HEK293 (cell line): Measurements from ENCODE around the gene LINGO1.

Experiments
- EGR2 ChIP-seq: fragments of 450-650 bp; formaldehyde crosslinking; IDR thresholded peaks from 2 replicates; pipeline ENCODE4 v1.5.1; 2016; ENCODE audit warnings: low read depth, missing biosample characterization, missing genetic modification characterization
- GLI4 ChIP-seq: fragments of 450-650 bp; formaldehyde crosslinking; IDR thresholded peaks from 2 replicates; pipeline ENCODE4 v1.5.1; 2016; ENCODE audit warnings: missing biosample characterization, missing genetic modification characterization
- GLIS2 ChIP-seq: fragments of 450-650 bp; formaldehyde crosslinking; IDR thresholded peaks from 2 replicates; pipeline ENCODE4 v1.5.1; 2016; ENCODE audit warnings: missing biosample characterization, missing genetic modification characterization
- HOXA7 ChIP-seq: sonication (generic); formaldehyde crosslinking; IDR thresholded peaks from 2 replicates; pipeline ENCODE4 v1.8.1; 2022; ENCODE audit warnings: missing genetic modification reagents, borderline replicate concordance
- MZF1 ChIP-seq: fragments of 450-650 bp; formaldehyde crosslinking; IDR thresholded peaks from 2 replicates; pipeline ENCODE4 v1.5.1; 2017; ENCODE audit warnings: missing biosample characterization, missing genetic modification characterization, borderline replicate concordance
- PATZ1 ChIP-seq: fragments of 450-650 bp; formaldehyde crosslinking; IDR thresholded peaks from 2 replicates; pipeline ENCODE4 v1.5.1; 2016; ENCODE audit warnings: missing biosample characterization, missing genetic modification characterization
- SCRT2 ChIP-seq: fragments of 450-650 bp; formaldehyde crosslinking; IDR thresholded peaks from 2 replicates; pipeline ENCODE4 v1.5.1; 2016; ENCODE audit warnings: missing biosample characterization, missing genetic modification characterization
- SP2 ChIP-seq: fragments of 450-650 bp; formaldehyde crosslinking; IDR thresholded peaks from 2 replicates; pipeline ENCODE4 v1.5.1; 2016; ENCODE audit warnings: missing biosample characterization, missing genetic modification characterization
- ZBTB11 ChIP-seq: fragments of 450-650 bp; formaldehyde crosslinking; conservative IDR thresholded peaks from 2 replicates; pipeline ENCODE4 v1.5.1; 2016; ENCODE audit warnings: low read depth, missing biosample characterization, missing genetic modification characterization
- ZBTB17 ChIP-seq: fragments of 450-650 bp; formaldehyde crosslinking; IDR thresholded peaks from 2 replicates; pipeline ENCODE4 v1.5.1; 2016; ENCODE audit warnings: missing biosample characterization, missing genetic modification characterization
- ZBTB20 ChIP-seq: fragments of 450-650 bp; formaldehyde crosslinking; IDR thresholded peaks from 2 replicates; pipeline ENCODE4 v1.5.1; 2016; ENCODE audit warnings: missing biosample characterization, missing genetic modification characterization
- ZBTB44 ChIP-seq: fragments of 450-650 bp; IDR thresholded peaks from 2 replicates; pipeline ENCODE4 v1.5.1; 2018; ENCODE audit warnings: missing biosample characterization, mild to moderate bottlenecking, missing genetic modification characterization
- ZFP69B ChIP-seq: fragments of 450-650 bp; formaldehyde crosslinking; IDR thresholded peaks from 2 replicates; pipeline ENCODE4 v1.5.1; 2016; ENCODE audit warnings: missing biosample characterization, missing genetic modification characterization
- ZIC2 ChIP-seq: fragments of 450-650 bp; formaldehyde crosslinking; IDR thresholded peaks from 2 replicates; pipeline ENCODE4 v1.5.1; 2016; ENCODE audit warnings: missing biosample characterization, missing genetic modification characterization
- ZNF114 ChIP-seq: fragments of 450-650 bp; formaldehyde crosslinking; IDR thresholded peaks from 2 replicates; pipeline ENCODE4 v1.5.0; 2017; ENCODE audit warnings: missing biosample characterization, missing genetic modification characterization
- ZNF133 ChIP-seq: fragments of 450-650 bp; formaldehyde crosslinking; IDR thresholded peaks from 2 replicates; pipeline ENCODE4 v1.5.1; 2016; ENCODE audit warnings: missing biosample characterization, missing genetic modification characterization
- ZNF138 ChIP-seq: fragments of 450-650 bp; formaldehyde crosslinking; IDR thresholded peaks from 2 replicates; pipeline ENCODE4 v1.5.1; 2016; ENCODE audit warnings: missing biosample characterization, missing genetic modification characterization, borderline replicate concordance
- ZNF175 ChIP-seq: fragments of 450-650 bp; formaldehyde crosslinking; IDR thresholded peaks from 2 replicates; pipeline ENCODE4 v1.5.1; 2016; ENCODE audit warnings: missing biosample characterization, missing genetic modification characterization
- ZNF202 ChIP-seq: fragments of 450-650 bp; formaldehyde crosslinking; IDR thresholded peaks from 2 replicates; pipeline ENCODE4 v1.5.1; 2016; ENCODE audit warnings: missing biosample characterization, missing genetic modification characterization, borderline replicate concordance
- ZNF221 ChIP-seq: fragments of 450-650 bp; formaldehyde crosslinking; IDR thresholded peaks from 2 replicates; pipeline ENCODE4 v1.5.1; 2017; ENCODE audit warnings: missing biosample characterization, missing genetic modification characterization, borderline replicate concordance
- ZNF24 ChIP-seq: fragments of 450-650 bp; formaldehyde crosslinking; IDR thresholded peaks from 2 replicates; pipeline ENCODE4 v1.5.1; 2016; ENCODE audit warnings: missing biosample characterization, missing genetic modification characterization
- ZNF266 ChIP-seq: fragments of 450-650 bp; formaldehyde crosslinking; IDR thresholded peaks from 2 replicates; pipeline ENCODE4 v1.5.1; 2016; ENCODE audit warnings: missing biosample characterization, missing genetic modification characterization, low read depth
- ZNF280C ChIP-seq: fragments of 450-650 bp; formaldehyde crosslinking; IDR thresholded peaks from 2 replicates; pipeline ENCODE4 v1.5.1; 2016; ENCODE audit warnings: missing biosample characterization, missing genetic modification characterization
- ZNF350 ChIP-seq: fragments of 450-650 bp; formaldehyde crosslinking; IDR thresholded peaks from 2 replicates; pipeline ENCODE4 v1.5.0; 2017; ENCODE audit warnings: missing biosample characterization, mild to moderate bottlenecking, missing genetic modification characterization
- ZNF416 ChIP-seq: fragments of 450-650 bp; formaldehyde crosslinking; IDR thresholded peaks from 2 replicates; pipeline ENCODE4 v1.5.1; 2016; ENCODE audit warnings: missing biosample characterization, missing genetic modification characterization
- ZNF48 ChIP-seq: fragments of 450-650 bp; formaldehyde crosslinking; IDR thresholded peaks from 2 replicates; pipeline ENCODE4 v1.5.1; 2016; ENCODE audit warnings: missing biosample characterization, missing genetic modification characterization
- ZNF521 ChIP-seq: fragments of 450-650 bp; formaldehyde crosslinking; IDR thresholded peaks from 2 replicates; pipeline ENCODE4 v1.5.1; 2017; ENCODE audit warnings: missing biosample characterization, mild to moderate bottlenecking, missing genetic modification characterization
- ZNF530 ChIP-seq: fragments of 450-650 bp; formaldehyde crosslinking; IDR thresholded peaks from 2 replicates; pipeline ENCODE4 v1.5.1; 2016; ENCODE audit warnings: low read depth, missing biosample characterization, missing genetic modification characterization
- ZNF555 ChIP-seq: fragments of 450-650 bp; formaldehyde crosslinking; conservative IDR thresholded peaks from 2 replicates; pipeline ENCODE4 v1.5.1; 2017; ENCODE audit warnings: missing biosample characterization, mild to moderate bottlenecking, missing genetic modification characterization, inconsistent platforms
- ZNF571 ChIP-seq: fragments of 450-650 bp; formaldehyde crosslinking; IDR thresholded peaks from 2 replicates; pipeline ENCODE4 v1.5.0; 2017; ENCODE audit warnings: missing biosample characterization, missing genetic modification characterization
- ZNF623 ChIP-seq: fragments of 450-650 bp; formaldehyde crosslinking; IDR thresholded peaks from 2 replicates; pipeline ENCODE4 v1.5.1; 2016; ENCODE audit warnings: missing biosample characterization, missing genetic modification characterization
- ZNF747 ChIP-seq: fragments of 450-650 bp; formaldehyde crosslinking; IDR thresholded peaks from 2 replicates; pipeline ENCODE4 v1.5.1; 2016; ENCODE audit warnings: missing biosample characterization, missing genetic modification characterization
- ZNF785 ChIP-seq: fragments of 450-650 bp; formaldehyde crosslinking; IDR thresholded peaks from 2 replicates; pipeline ENCODE4 v1.5.1; 2016; ENCODE audit warnings: missing biosample characterization, missing genetic modification characterization

Gene LINGO1

GRCh38 chr15:77607111-77607893 is 25.4 kb downstream of the LINGO1 start (continued):
- TF ChIP-seq ZBTB11 (tag by site-specific recombination) (no peak), ZNF175 (tag by site-specific recombination) (no peak), ZNF785 (tag by site-specific recombination) (no peak), ZNF280C (tag by site-specific recombination) (no peak), ZFP69B (peak; percentile 47; the same call in 1 of the 2 replicates), HOXA7 (CRISPR knock-in tag) (no peak), SCRT2 (tag by site-specific recombination) (no peak), ZNF266 (tag by site-specific recombination) (no peak), ZNF747 (tag by site-specific recombination) (no peak), ZNF530 (no peak), ZNF202 (tag by site-specific recombination) (no peak), EGR2 (tag by site-specific recombination) (peak; percentile 94), MZF1 (tag by site-specific recombination) (no peak), ZNF48 (tag by site-specific recombination) (no peak), ZIC2 (peak; percentile 66; the same call in 1 of the 2 replicates), ZBTB17 (tag by site-specific recombination) (peak; percentile 65), ZNF138 (tag by site-specific recombination) (no peak), ZNF24 (tag by site-specific recombination) (no peak; the same call in 1 of the 2 replicates), ZNF133 (tag by site-specific recombination) (no peak), GLIS2 (tag by site-specific recombination) (peak; percentile 35; the same call in 1 of the 2 replicates), ZNF521 (tag by site-specific recombination) (no peak), ZNF221 (tag by site-specific recombination) (no peak), ZNF555 (tag by site-specific recombination) (no peak), ZNF114 (tag by site-specific recombination) (no peak), ZBTB20 (tag by site-specific recombination) (peak; percentile 27; the same call in 1 of the 2 replicates), ZNF350 (tag by site-specific recombination) (no peak), ZBTB44 (no peak), GLI4 (no peak), ZNF571 (no peak), SP2 (peak; percentile 51), PATZ1 (tag by site-specific recombination) (peak; percentile 75), ZNF623 (tag by site-specific recombination) (no peak), ZNF416 (no peak)
